ENCODE measurements around the gene PPM1M.
"Not testable (repeated sequence)": the region's sequence is repeated elsewhere in the genome, so short reads cannot be mapped to it uniquely, and the experiment has no call there.

Gene PPM1M

GRCh38 chr3:52259448-52259847, 13.9 kb downstream of the PPM1M start:
- H3K27ac ChIP-seq = no peak overlapping the region
- TF ChIP-seq ZFX (IDR thresholded peaks at IDR 0.05) = no peak
- no peak for TF ChIP-seq CTCF (conservative IDR thresholded peaks at IDR 0.05)

GRCh38 chr3:52262447-52262846, 16.9 kb downstream of the PPM1M start:
- H3K27ac ChIP-seq = no peak overlapping the region
- TF ChIP-seq ZFX (IDR thresholded peaks at IDR 0.05) = no peak
- no peak for TF ChIP-seq CTCF (conservative IDR thresholded peaks at IDR 0.05)

- TF ChIP-seq CTCF (conservative IDR thresholded peaks at IDR 0.05) (peak; percentile 28), ZFX (IDR thresholded peaks at IDR 0.05) (no peak)
- H3K27ac ChIP-seq = peak overlapping the region; percentile 54
Measured at GRCh38 chr3:52265387-52265786, 19.8 kb downstream of the PPM1M start.

- no peak overlapping the region for H3K27ac ChIP-seq
- no peak for TF ChIP-seq ZFX (IDR thresholded peaks at IDR 0.05)
- no peak for TF ChIP-seq CTCF (conservative IDR thresholded peaks at IDR 0.05)
Measured at GRCh38 chr3:52268036-52268435, 22.5 kb downstream of the PPM1M start.

- no peak overlapping the region for H3K27ac ChIP-seq
- TF ChIP-seq CTCF (conservative IDR thresholded peaks at IDR 0.05) (no peak), ZFX (IDR thresholded peaks at IDR 0.05) (no peak)
Measured at GRCh38 chr3:52269776-52270175, 24.2 kb downstream of the PPM1M start.

GRCh38 chr3:52270252-52270754, 24.7 kb downstream of the PPM1M start:
- TF ChIP-seq ZFX (IDR thresholded peaks at IDR 0.05) = no peak
- no peak for TF ChIP-seq CTCF (conservative IDR thresholded peaks at IDR 0.05)
- no peak overlapping the region for H3K27ac ChIP-seq

GRCh38 chr3:52272172-52272571, 26.6 kb downstream of the PPM1M start:
- not testable (repeated sequence) for H3K27ac ChIP-seq

GRCh38 chr3:52272831-52273230, 27.3 kb downstream of the PPM1M start:
- no peak for TF ChIP-seq ZFX (IDR thresholded peaks at IDR 0.05)
- no peak for TF ChIP-seq CTCF (conservative IDR thresholded peaks at IDR 0.05)
- H3K27ac ChIP-seq = no peak overlapping the region

GRCh38 chr3:52274781-52275180, 29.2 kb downstream of the PPM1M start:
- not testable (repeated sequence) for H3K27ac ChIP-seq

Data from C4-2B (cell line).